ENCODE results near the gene TMEM115.
"Not testable (repeated sequence)": the region's sequence is repeated elsewhere in the genome, so short reads cannot be mapped to it uniquely, and the experiment has no call there.

TMEM115 gene

GRCh38 chr3:50316657-50317242, 42.6 kb downstream of the TMEM115 start (continued):
- TF ChIP-seq CSRNP3 (CRISPR knock-in tag; IDR thresholded peaks at IDR 0.05) (no peak), RARB (CRISPR knock-in tag; IDR thresholded peaks at IDR 0.05) (no peak), BACH2 (CRISPR knock-in tag; IDR thresholded peaks at IDR 0.05; ENCODE audit: borderline replicate concordance) (no peak)

- ATAC-seq = no peak
- TF ChIP-seq ZFP30 (CRISPR knock-in tag; IDR thresholded peaks at IDR 0.05) = no peak
- no peak for TF ChIP-seq PATZ1 (CRISPR knock-in tag; IDR thresholded peaks at IDR 0.05; ENCODE audit: borderline replicate concordance)
- no peak for TF ChIP-seq ZNF8 (CRISPR knock-in tag; IDR thresholded peaks at IDR 0.05)
- TF ChIP-seq SNAI2 (CRISPR knock-in tag; IDR thresholded peaks at IDR 0.05) = no peak
- no peak for TF ChIP-seq ISL1 (CRISPR knock-in tag; IDR thresholded peaks at IDR 0.05)
- TF ChIP-seq TCF4 (CRISPR knock-in tag; IDR thresholded peaks at IDR 0.05; ENCODE audit: borderline replicate concordance) = no peak
- TF ChIP-seq BACH2 (CRISPR knock-in tag; IDR thresholded peaks at IDR 0.05; ENCODE audit: borderline replicate concordance) = no peak
- no peak for TF ChIP-seq TSHZ2 (CRISPR knock-in tag; IDR thresholded peaks at IDR 0.05)
- no peak for TF ChIP-seq CSDC2 (CRISPR knock-in tag; IDR thresholded peaks at IDR 0.05)
- no peak for TF ChIP-seq GLIS3 (CRISPR knock-in tag; IDR thresholded peaks at IDR 0.05)
- TF ChIP-seq ZC3H10 (CRISPR knock-in tag; IDR thresholded peaks at IDR 0.05) = no peak
- TF ChIP-seq ZFP3 (CRISPR knock-in tag; IDR thresholded peaks at IDR 0.05) = no peak
- no peak for TF ChIP-seq POU6F1 (CRISPR knock-in tag; IDR thresholded peaks at IDR 0.05; ENCODE audit: borderline replicate concordance, low read depth)
- TF ChIP-seq ESRRG (CRISPR knock-in tag; IDR thresholded peaks at IDR 0.05) = no peak
- no peak for TF ChIP-seq PPARA (CRISPR knock-in tag; IDR thresholded peaks at IDR 0.05; ENCODE audit: borderline replicate concordance)
- no peak for TF ChIP-seq RARB (CRISPR knock-in tag; IDR thresholded peaks at IDR 0.05)
Measured at GRCh38 chr3:50314816-50315215, 44.5 kb downstream of the TMEM115 start.

- TF ChIP-seq ZFP30 (CRISPR knock-in tag; IDR thresholded peaks at IDR 0.05) (no peak), BACH2 (CRISPR knock-in tag; IDR thresholded peaks at IDR 0.05; ENCODE audit: borderline replicate concordance) (no peak), GLIS3 (CRISPR knock-in tag; IDR thresholded peaks at IDR 0.05) (no peak), OSR1 (CRISPR knock-in tag; IDR thresholded peaks at IDR 0.05) (no peak), ARNTL (CRISPR knock-in tag; IDR thresholded peaks at IDR 0.05; ENCODE audit: borderline replicate concordance, low read depth) (no peak), ESRRG (CRISPR knock-in tag; IDR thresholded peaks at IDR 0.05) (no peak), RARB (CRISPR knock-in tag; IDR thresholded peaks at IDR 0.05) (no peak), ZNF8 (CRISPR knock-in tag; IDR thresholded peaks at IDR 0.05) (no peak), POU6F1 (CRISPR knock-in tag; IDR thresholded peaks at IDR 0.05; ENCODE audit: borderline replicate concordance, low read depth) (no peak), CSDC2 (CRISPR knock-in tag; IDR thresholded peaks at IDR 0.05) (no peak), SNAI2 (CRISPR knock-in tag; IDR thresholded peaks at IDR 0.05) (no peak), ISL1 (CRISPR knock-in tag; IDR thresholded peaks at IDR 0.05) (no peak), ZNF70 (CRISPR knock-in tag; IDR thresholded peaks at IDR 0.05) (no peak), ZNF565 (CRISPR knock-in tag; conservative IDR thresholded peaks at IDR 0.05; ENCODE audit: low read depth) (no peak), PPARA (CRISPR knock-in tag; IDR thresholded peaks at IDR 0.05; ENCODE audit: borderline replicate concordance) (no peak), CSRNP3 (CRISPR knock-in tag; IDR thresholded peaks at IDR 0.05) (no peak)
- ATAC-seq = no peak
Measured at GRCh38 chr3:50314342-50314741, 45.0 kb downstream of the TMEM115 start.

GRCh38 chr3:50312041-50312440, 47.3 kb downstream of the TMEM115 start:
- not testable (repeated sequence) for ATAC-seq

Measured in SK-N-SH treated with all-trans-retinoic acid at 6 μM for 48 hours (cell line).